Measurements from ENCODE around the gene TRA2B. TPM values are rescaled to one million over a fixed set of nuclear protein-coding genes. Genes with fewer than 3 reads are reported as not detected.

TRA2B gene
- total and polyA plus RNA-seq, 2 donors (not counting 3 experiments of a cell fraction or from before 2014, with no cell fraction given) = 173 to 199 TPM

GRCh38 chr3:185968168-185968567 is 30.4 kb upstream of the TRA2B start:
- H3K4me2 ChIP-seq (ENCODE audit: insufficient read depth, low read length) = no peak overlapping the region
- DNase-seq (ENCODE audit: low read depth, low spot score) = no peak
- no peaks in the 10 kb centered on the region for H3K9me1 ChIP-seq (replicated peaks; ENCODE audit: control insufficient read depth, extremely low read depth, insufficient read depth, low read length)
- no peak overlapping the region for H3K4me3 ChIP-seq (replicated peaks in 1 of 3; ENCODE audit: insufficient read depth in 1 of 3, low read depth in 1 of 3, low read length in 3 of 3)
- H3K4me1 ChIP-seq (ENCODE audit: control insufficient read depth, extremely low read depth, insufficient read depth, low read length) = no peaks in the 10 kb centered on the region
- H3K9ac ChIP-seq (replicated peaks; ENCODE audit: extremely low read depth, insufficient read depth, low read length) = no peak overlapping the region
- no TSS peak for BruUV-seq (replicated peaks)
- H3K27ac ChIP-seq (ENCODE audit: insufficient read depth, low read depth, low read length) = no peak overlapping the region
- TF ChIP-seq MYC (IDR thresholded peaks at IDR 0.05; ENCODE audit: low read depth, low read length) (no peak), GATA2 (IDR thresholded peaks at IDR 0.05; ENCODE audit: insufficient read depth, insufficient read length, low read depth, low read length) (no peak), EZH2 (IDR thresholded peaks at IDR 0.05; ENCODE audit: borderline replicate concordance, low read depth, low read length, severe bottlenecking) (no peak), POLR2A (IDR thresholded peaks at IDR 0.05; ENCODE audit: low read depth, low read length) (no peak), POLR2AphosphoS5 (IDR thresholded peaks at IDR 0.05; ENCODE audit: insufficient read depth, low read depth, low read length) (no peak), JUN (IDR thresholded peaks at IDR 0.05; ENCODE audit: borderline replicate concordance, insufficient read depth, insufficient read length, low read depth) (no peak), FOS (IDR thresholded peaks at IDR 0.05; ENCODE audit: borderline replicate concordance, insufficient read depth, low read length) (no peak)
- TF ChIP-seq, protein P1, sequence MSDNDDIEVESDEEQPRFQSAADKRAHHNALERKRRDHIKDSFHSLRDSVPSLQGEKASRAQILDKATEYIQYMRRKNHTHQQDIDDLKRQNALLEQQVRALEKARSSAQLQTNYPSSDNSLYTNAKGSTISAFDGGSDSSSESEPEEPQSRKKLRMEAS (IDR thresholded peaks at IDR 0.05; ENCODE audit: insufficient read depth, insufficient read length) = no peak
- TF ChIP-seq, protein P2, sequence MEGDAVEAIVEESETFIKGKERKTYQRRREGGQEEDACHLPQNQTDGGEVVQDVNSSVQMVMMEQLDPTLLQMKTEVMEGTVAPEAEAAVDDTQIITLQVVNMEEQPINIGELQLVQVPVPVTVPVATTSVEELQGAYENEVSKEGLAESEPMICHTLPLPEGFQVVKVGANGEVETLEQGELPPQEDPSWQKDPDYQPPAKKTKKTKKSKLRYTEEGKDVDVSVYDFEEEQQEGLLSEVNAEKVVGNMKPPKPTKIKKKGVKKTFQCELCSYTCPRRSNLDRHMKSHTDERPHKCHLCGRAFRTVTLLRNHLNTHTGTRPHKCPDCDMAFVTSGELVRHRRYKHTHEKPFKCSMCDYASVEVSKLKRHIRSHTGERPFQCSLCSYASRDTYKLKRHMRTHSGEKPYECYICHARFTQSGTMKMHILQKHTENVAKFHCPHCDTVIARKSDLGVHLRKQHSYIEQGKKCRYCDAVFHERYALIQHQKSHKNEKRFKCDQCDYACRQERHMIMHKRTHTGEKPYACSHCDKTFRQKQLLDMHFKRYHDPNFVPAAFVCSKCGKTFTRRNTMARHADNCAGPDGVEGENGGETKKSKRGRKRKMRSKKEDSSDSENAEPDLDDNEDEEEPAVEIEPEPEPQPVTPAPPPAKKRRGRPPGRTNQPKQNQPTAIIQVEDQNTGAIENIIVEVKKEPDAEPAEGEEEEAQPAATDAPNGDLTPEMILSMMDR (IDR thresholded peaks at IDR 0.05; ENCODE audit: extremely low read depth in 1 of 2, insufficient read depth in 1 of 2, low read depth in 1 of 2, low read length in 2 of 2) = no peak
- H3K36me3 ChIP-seq (ENCODE audit: control insufficient read depth in 2 of 2, extremely low read depth in 1 of 2, insufficient read depth in 2 of 2, low read length in 2 of 2) = peaks cover 0 to 2% of the 10 kb centered on the region in 2 experiments
- ChIA-PET POLR2A (no interaction called here), CTCF (interaction anchor here (1.0 to 2.7 kb wide), 4 partner anchors 10 to 308 kb away, joined by 4 to 17 read pairs (median 8); no protein-coding TSS in a partner anchor)
- dilution Hi-C loops (cut with MboI; ENCODE audit: extremely low pct_ligation_motif_present, low sequenced_read_pairs) = no loop called here
- H2AFZ ChIP-seq (ENCODE audit: low read depth, low read length) = no peak overlapping the region
- no peak for FAIRE-seq
- H4K20me1 ChIP-seq (replicated peaks; ENCODE audit: control insufficient read depth, extremely low read depth, insufficient read depth, low read length) = no peaks in the 10 kb centered on the region
- no peaks in the 10 kb centered on the region for H3K9me3 ChIP-seq (replicated peaks; ENCODE audit: control insufficient read depth, insufficient read depth, low read length)
- intact Hi-C loops (cut with micrococcal nuclease) = no loop called here
- peaks cover under 1% of the 10 kb centered on the region for H3K79me2 ChIP-seq (ENCODE audit: control insufficient read depth, insufficient read depth, low read length)
- H3K27me3 ChIP-seq (ENCODE audit: control insufficient read depth in 2 of 2, insufficient read depth in 2 of 2, low read length in 2 of 2) = no peaks in the 10 kb centered on the region

All from endothelial cell of umbilical vein (primary cell).